ENCODE data around the gene GSG1L.

- TF ChIP-seq ZSCAN12 (CRISPR knock-in tag; IDR thresholded peaks at IDR 0.05) (no peak), NPAS2 (CRISPR knock-in tag; IDR thresholded peaks at IDR 0.05; ENCODE audit: borderline replicate concordance) (no peak), CBX2 (IDR thresholded peaks at IDR 0.05; ENCODE audit: low read depth, low read length) (no peak), CBX2 (CRISPR knock-in tag; IDR thresholded peaks at IDR 0.05; ENCODE audit: low read depth) (no peak), ZNF124 (CRISPR knock-in tag; IDR thresholded peaks at IDR 0.05) (no peak), ATM (IDR thresholded peaks at IDR 0.05; ENCODE audit: borderline replicate concordance) (no peak), CHD4 (IDR thresholded peaks at IDR 0.05; ENCODE audit: borderline replicate concordance, low read length) (no peak), RFXANK (CRISPR knock-in tag; IDR thresholded peaks at IDR 0.05) (no peak), JUND (CRISPR knock-in tag; IDR thresholded peaks at IDR 0.05) (no peak)
- TF ChIP-seq, protein P1, sequence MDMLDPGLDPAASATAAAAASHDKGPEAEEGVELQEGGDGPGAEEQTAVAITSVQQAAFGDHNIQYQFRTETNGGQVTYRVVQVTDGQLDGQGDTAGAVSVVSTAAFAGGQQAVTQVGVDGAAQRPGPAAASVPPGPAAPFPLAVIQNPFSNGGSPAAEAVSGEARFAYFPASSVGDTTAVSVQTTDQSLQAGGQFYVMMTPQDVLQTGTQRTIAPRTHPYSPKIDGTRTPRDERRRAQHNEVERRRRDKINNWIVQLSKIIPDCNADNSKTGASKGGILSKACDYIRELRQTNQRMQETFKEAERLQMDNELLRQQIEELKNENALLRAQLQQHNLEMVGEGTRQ (IDR thresholded peaks at IDR 0.05; ENCODE audit: low read depth, low read length): no peak
- TF ChIP-seq, protein P1 (CRISPR knock-in tag; IDR thresholded peaks at IDR 0.05; ENCODE audit: borderline replicate concordance): no peak
Measured at GRCh38 chr16:27918755-27919154, 144.8 kb downstream of the GSG1L start.

Data from HepG2 (cell line).